Thyroid gland (tissue), 4 donors: ENCODE measurements around the gene KNCN.

ENCODE experiments used
- POLR2A ChIP-seq, 2 donors: fragments of 450-650 bp; IDR thresholded peaks; one replicate each; pipeline ENCODE4 v1.6.1; 2017; ENCODE audit warnings: antibody characterized with exemption in 2 of 2, mild to moderate bottlenecking in 2 of 2, moderate library complexity in 1 of 2
- TF ChIP-seq, protein P1 (sequence below), 6 experiments: fragments of 200-600 bp in 3 of 6; fragments of 450-650 bp in 3 of 6; sonication (generic) in 3 of 6; IDR thresholded peaks; one replicate each; pipeline ENCODE4 v1.5.1; 2016 to 2019; ENCODE audit warnings: antibody characterized with exemption in 6 of 6, mild to moderate bottlenecking in 2 of 6, inconsistent platforms in 1 of 6, moderate library complexity in 1 of 6

DNA sequence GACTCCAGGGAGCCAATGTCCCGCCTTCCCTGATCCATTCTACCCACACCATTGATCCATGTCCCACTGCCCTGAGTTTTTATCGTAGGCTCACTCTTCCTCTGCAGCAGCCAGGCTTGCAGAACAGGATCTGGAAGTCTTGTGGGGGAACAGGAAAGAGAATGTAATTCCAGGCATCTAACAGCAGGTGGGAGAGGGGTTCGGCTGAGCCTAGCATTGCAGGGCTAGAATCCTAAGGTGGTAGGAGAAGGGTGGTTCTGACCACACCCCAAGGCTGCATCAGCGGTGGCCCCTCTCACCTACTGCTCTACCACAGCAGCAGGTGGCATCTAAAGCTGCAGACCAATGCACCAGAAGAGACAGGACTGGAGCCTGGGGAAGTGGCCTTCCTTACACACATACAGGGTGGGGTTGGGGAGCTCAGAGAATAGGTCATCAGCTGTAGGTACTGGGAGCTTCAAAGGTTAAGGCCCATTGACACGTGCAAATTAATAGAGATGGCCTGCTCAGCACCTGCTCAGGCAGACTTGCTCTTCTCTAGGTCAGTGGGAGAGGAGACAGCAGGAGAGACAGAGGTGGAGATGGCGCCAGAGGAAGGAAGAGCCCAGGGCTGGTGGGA, 20.5 kb downstream of the KNCN start:
- TF ChIP-seq, protein P1, sequence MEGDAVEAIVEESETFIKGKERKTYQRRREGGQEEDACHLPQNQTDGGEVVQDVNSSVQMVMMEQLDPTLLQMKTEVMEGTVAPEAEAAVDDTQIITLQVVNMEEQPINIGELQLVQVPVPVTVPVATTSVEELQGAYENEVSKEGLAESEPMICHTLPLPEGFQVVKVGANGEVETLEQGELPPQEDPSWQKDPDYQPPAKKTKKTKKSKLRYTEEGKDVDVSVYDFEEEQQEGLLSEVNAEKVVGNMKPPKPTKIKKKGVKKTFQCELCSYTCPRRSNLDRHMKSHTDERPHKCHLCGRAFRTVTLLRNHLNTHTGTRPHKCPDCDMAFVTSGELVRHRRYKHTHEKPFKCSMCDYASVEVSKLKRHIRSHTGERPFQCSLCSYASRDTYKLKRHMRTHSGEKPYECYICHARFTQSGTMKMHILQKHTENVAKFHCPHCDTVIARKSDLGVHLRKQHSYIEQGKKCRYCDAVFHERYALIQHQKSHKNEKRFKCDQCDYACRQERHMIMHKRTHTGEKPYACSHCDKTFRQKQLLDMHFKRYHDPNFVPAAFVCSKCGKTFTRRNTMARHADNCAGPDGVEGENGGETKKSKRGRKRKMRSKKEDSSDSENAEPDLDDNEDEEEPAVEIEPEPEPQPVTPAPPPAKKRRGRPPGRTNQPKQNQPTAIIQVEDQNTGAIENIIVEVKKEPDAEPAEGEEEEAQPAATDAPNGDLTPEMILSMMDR (IDR thresholded peaks at IDR 0.05): no peak
- TF ChIP-seq POLR2A (IDR thresholded peaks at IDR 0.05): no peak
